ENCODE results near the gene SMYD3.

DNA sequence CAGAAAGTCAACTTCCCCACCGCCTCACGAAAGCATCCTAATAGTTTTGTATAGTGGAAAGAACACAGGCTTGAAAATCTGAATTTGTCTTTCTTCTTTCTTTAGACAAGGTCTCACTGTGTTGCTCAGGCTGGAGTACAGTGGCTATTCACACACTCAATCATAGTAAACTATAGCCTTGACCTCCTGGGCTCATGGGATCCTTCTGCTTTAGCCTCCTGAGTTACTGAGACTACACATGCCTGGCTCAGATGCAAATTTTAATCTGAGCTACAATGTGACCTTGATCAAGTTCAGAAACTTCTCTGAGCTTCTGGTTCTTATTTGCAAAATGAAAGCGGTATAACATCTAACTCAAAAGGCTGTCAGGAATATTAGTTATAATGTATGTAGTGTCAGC, 362.1 kb downstream of the SMYD3 start:
- TF ChIP-seq, protein P1, sequence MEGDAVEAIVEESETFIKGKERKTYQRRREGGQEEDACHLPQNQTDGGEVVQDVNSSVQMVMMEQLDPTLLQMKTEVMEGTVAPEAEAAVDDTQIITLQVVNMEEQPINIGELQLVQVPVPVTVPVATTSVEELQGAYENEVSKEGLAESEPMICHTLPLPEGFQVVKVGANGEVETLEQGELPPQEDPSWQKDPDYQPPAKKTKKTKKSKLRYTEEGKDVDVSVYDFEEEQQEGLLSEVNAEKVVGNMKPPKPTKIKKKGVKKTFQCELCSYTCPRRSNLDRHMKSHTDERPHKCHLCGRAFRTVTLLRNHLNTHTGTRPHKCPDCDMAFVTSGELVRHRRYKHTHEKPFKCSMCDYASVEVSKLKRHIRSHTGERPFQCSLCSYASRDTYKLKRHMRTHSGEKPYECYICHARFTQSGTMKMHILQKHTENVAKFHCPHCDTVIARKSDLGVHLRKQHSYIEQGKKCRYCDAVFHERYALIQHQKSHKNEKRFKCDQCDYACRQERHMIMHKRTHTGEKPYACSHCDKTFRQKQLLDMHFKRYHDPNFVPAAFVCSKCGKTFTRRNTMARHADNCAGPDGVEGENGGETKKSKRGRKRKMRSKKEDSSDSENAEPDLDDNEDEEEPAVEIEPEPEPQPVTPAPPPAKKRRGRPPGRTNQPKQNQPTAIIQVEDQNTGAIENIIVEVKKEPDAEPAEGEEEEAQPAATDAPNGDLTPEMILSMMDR (IDR thresholded peaks at IDR 0.05; ENCODE audit: low read depth, low read length, poor library complexity, severe bottlenecking), result no peak
- TF ChIP-seq EZH2phosphoT487 (IDR thresholded peaks at IDR 0.05; ENCODE audit: borderline replicate concordance, low read length), result no peak

All from DOHH2 (cell line).